Measurements from ENCODE around the gene TRIM66.

TRIM66 gene

GRCh38 chr11:8682303-8683114, at the start of gene TRIM66, which contains the start of gene RPL27A:
TSS of gene TRIM66 (minus strand) at chr11:8682665. CDS start at chr11:8672274, 10,391 bp downstream.
TSS of gene RPL27A (plus strand) at chr11:8682792. CDS start at chr11:8682814, 22 bp downstream.
- peak; percentile 91 for DNase-seq (ENCODE audit: low spot score)

- DNase-seq (ENCODE audit: low spot score), result no peak
Measured at GRCh38 chr11:8731647-8732323, 49.3 kb upstream of the TRIM66 start.

- DNase-seq (ENCODE audit: low spot score), result no peak
Measured at GRCh38 chr11:8730697-8731020, 48.2 kb upstream of the TRIM66 start.

- DNase-seq (ENCODE audit: low spot score), result no peak
Measured at GRCh38 chr11:8729837-8730696, 47.6 kb upstream of the TRIM66 start.

GRCh38 chr11:8729067-8729466, 46.6 kb upstream of the TRIM66 start:
- no peak for DNase-seq (ENCODE audit: low spot score)

- DNase-seq (ENCODE audit: low spot score), result no peak
Measured at GRCh38 chr11:8728563-8728962, 46.1 kb upstream of the TRIM66 start.

GRCh38 chr11:8726395-8726794, 43.9 kb upstream of the TRIM66 start:
- no peak for DNase-seq (ENCODE audit: low spot score)

- no peak for DNase-seq (ENCODE audit: low spot score)
Measured at GRCh38 chr11:8724682-8725081, 42.2 kb upstream of the TRIM66 start.

- no peak for DNase-seq (ENCODE audit: low spot score)
Measured at GRCh38 chr11:8723711-8724110, 41.2 kb upstream of the TRIM66 start.

- DNase-seq (ENCODE audit: low spot score), result no peak
Measured at GRCh38 chr11:8722809-8723208, 40.3 kb upstream of the TRIM66 start.

GRCh38 chr11:8721609-8722500, 39.4 kb upstream of the TRIM66 start:
- no peak for DNase-seq (ENCODE audit: low spot score)

- no peak for DNase-seq (ENCODE audit: low spot score)
Measured at GRCh38 chr11:8720868-8721608, 38.6 kb upstream of the TRIM66 start.

- no peak for DNase-seq (ENCODE audit: low spot score)
Measured at GRCh38 chr11:8720352-8720751, 37.9 kb upstream of the TRIM66 start.

- no peak for DNase-seq (ENCODE audit: low spot score)
Measured at GRCh38 chr11:8719721-8720120, 37.3 kb upstream of the TRIM66 start.

- no peak for DNase-seq (ENCODE audit: low spot score)
Measured at GRCh38 chr11:8719211-8719649, 36.8 kb upstream of the TRIM66 start.

- DNase-seq (ENCODE audit: low spot score), result no peak
Measured at GRCh38 chr11:8717876-8718753, 35.6 kb upstream of the TRIM66 start.

GRCh38 chr11:8717544-8717875, 35.0 kb upstream of the TRIM66 start:
- no peak for DNase-seq (ENCODE audit: low spot score)

- no peak for DNase-seq (ENCODE audit: low spot score)
Measured at GRCh38 chr11:8715501-8715900, 33.0 kb upstream of the TRIM66 start.

GRCh38 chr11:8714622-8715225, 32.3 kb upstream of the TRIM66 start:
- no peak for DNase-seq (ENCODE audit: low spot score)

Measured in HuH-7 (cell line).